Mesenchymal stem cell (in vitro differentiated cells and primary cell): ENCODE data around the gene MAZ.

Experiments
- DNase-seq: peaks from one replicate; pipeline ENCODE4 v3.0.0-alpha.2; 2013
- H2AFZ ChIP-seq: one replicate; pipeline ENCODE4 v1.6.1; 2013; ENCODE audit warnings: low read depth, mild to moderate bottlenecking, control low read depth, inconsistent platforms, low read length, moderate library complexity
- H2AK5ac ChIP-seq: 2 replicates; pipeline ENCODE4 v1.6.1; 2013; ENCODE audit warnings: low read length, moderate library complexity, mild to moderate bottlenecking, inconsistent platforms; ENCODE audit not compliant: severe bottlenecking
- H2BK120ac ChIP-seq: one replicate; pipeline ENCODE4 v1.6.1; 2013; ENCODE audit warnings: low read depth, mild to moderate bottlenecking, inconsistent platforms, low read length, moderate library complexity
- H2BK12ac ChIP-seq, 2 experiments: one replicate each; pipeline ENCODE4 v1.6.1; 2013; ENCODE audit warnings: inconsistent platforms in 2 of 2, low read length in 2 of 2, mild to moderate bottlenecking in 2 of 2, moderate library complexity in 2 of 2, control low read depth in 1 of 2
- H2BK15ac ChIP-seq: one replicate; pipeline ENCODE4 v1.6.1; 2013; ENCODE audit warnings: mild to moderate bottlenecking, low read depth, inconsistent platforms; ENCODE audit not compliant: poor library complexity, severe bottlenecking
- H2BK5ac ChIP-seq: 2 replicates; pipeline ENCODE4 v1.6.1; 2013; ENCODE audit warnings: low read depth, mild to moderate bottlenecking, low read length, control low read depth, inconsistent platforms; ENCODE audit not compliant: poor library complexity, severe bottlenecking
- H3K14ac ChIP-seq, 2 experiments: one replicate each; pipeline ENCODE4 v1.6.1; 2013; ENCODE audit warnings: inconsistent platforms in 2 of 2, low read length in 2 of 2, control low read depth in 1 of 2, mild to moderate bottlenecking in 1 of 2, moderate library complexity in 1 of 2
- H3K18ac ChIP-seq, 2 experiments: one replicate each; pipeline ENCODE4 v1.6.1; 2013; ENCODE audit warnings: inconsistent platforms in 2 of 2, low read length in 2 of 2, control low read depth in 1 of 2, low read depth in 1 of 2, mild to moderate bottlenecking in 1 of 2
- H3K23ac ChIP-seq, 2 experiments: one replicate each; pipeline ENCODE4 v1.6.1; 2013; ENCODE audit warnings: inconsistent platforms in 2 of 2, low read length in 2 of 2, mild to moderate bottlenecking in 2 of 2, moderate library complexity in 2 of 2, control low read depth in 1 of 2
- H3K27ac ChIP-seq: 2 replicates; pipeline ENCODE4 v1.5.1; 2013; ENCODE audit warnings: mild to moderate bottlenecking, moderate library complexity, low read length, control low read depth, inconsistent platforms; ENCODE audit not compliant: poor library complexity, severe bottlenecking
- H3K27me3 ChIP-seq, 2 experiments: 2 replicates each; pipeline versions ENCODE4 v1.6.1 to v1.7.0; 2013; ENCODE audit warnings: low read length in 2 of 2, mild to moderate bottlenecking in 2 of 2, moderate library complexity in 2 of 2, control low read depth in 1 of 2, inconsistent platforms in 1 of 2; ENCODE audit not compliant: control insufficient read depth in 1 of 2, insufficient read depth in 1 of 2
- H3K36me3 ChIP-seq, 2 experiments: 2 replicates each; pipeline versions ENCODE4 v1.6.1 to v1.7.0; 2013; ENCODE audit warnings: low read length in 2 of 2, control low read depth in 1 of 2, inconsistent platforms in 1 of 2, low read depth in 1 of 2, mild to moderate bottlenecking in 1 of 2; ENCODE audit not compliant: insufficient read depth in 2 of 2, control insufficient read depth in 1 of 2
- H3K4ac ChIP-seq, 2 experiments: one replicate each; pipeline ENCODE4 v1.6.1; 2013; ENCODE audit warnings: inconsistent platforms in 2 of 2, low read length in 2 of 2, mild to moderate bottlenecking in 2 of 2, moderate library complexity in 2 of 2, control low read depth in 1 of 2, low read depth in 1 of 2
- H3K4me1 ChIP-seq: 2 replicates; pipeline ENCODE4 v1.6.1; 2013; ENCODE audit warnings: low read depth, low read length, control low read depth; ENCODE audit not compliant: control insufficient read depth, insufficient read depth
- H3K4me2 ChIP-seq: 2 replicates; pipeline ENCODE4 v1.6.1; 2013; ENCODE audit warnings: low read length, mild to moderate bottlenecking, inconsistent platforms; ENCODE audit not compliant: poor library complexity, severe bottlenecking
- H3K4me3 ChIP-seq, 2 experiments: 2 replicates each; pipeline versions ENCODE4 v1.5.1 to v1.7.0; 2013; ENCODE audit warnings: low read length in 2 of 2, mild to moderate bottlenecking in 2 of 2, control low read depth in 1 of 2, low read depth in 1 of 2; ENCODE audit not compliant: insufficient read depth in 1 of 2
- H3K79me1 ChIP-seq: replicated peaks from 2 replicates; pipeline ENCODE4 v1.6.1; 2013; ENCODE audit warnings: mild to moderate bottlenecking, control low read depth, low read length, inconsistent platforms; ENCODE audit not compliant: poor library complexity, severe bottlenecking
- H3K9ac ChIP-seq: 2 replicates; pipeline ENCODE4 v1.7.0; 2013; ENCODE audit warnings: mild to moderate bottlenecking, low read length, moderate library complexity
- H3K9me3 ChIP-seq: 2 replicates; pipeline ENCODE4 v1.7.0; 2013; ENCODE audit warnings: mild to moderate bottlenecking, low read length; ENCODE audit not compliant: control insufficient read depth
- H4K8ac ChIP-seq: one replicate; pipeline ENCODE4 v1.6.1; 2013; ENCODE audit warnings: inconsistent platforms, mild to moderate bottlenecking, low read length, moderate library complexity
- H4K91ac ChIP-seq: one replicate; pipeline ENCODE4 v1.6.1; 2013; ENCODE audit warnings: mild to moderate bottlenecking, low read length, inconsistent platforms
- WGBS: methylation state at CpG from one replicate; pipeline ENCODE4 v1.1.7; 2013; ENCODE audit warnings: mixed read lengths; 5-methylcytosine and 5-hydroxymethylcytosine counted together

Gene MAZ

GRCh38 chr16:29850998-29851397, 44.7 kb downstream of the MAZ start:
- H3K27me3 ChIP-seq = no peaks in the 10 kb centered on the region

GRCh38 chr16:29852654-29853053, 46.3 kb downstream of the MAZ start:
- H3K36me3 ChIP-seq = peaks cover 32 to 33% of the 10 kb centered on the region in 2 experiments
- H3K4me1 ChIP-seq = peaks cover 5% of the 10 kb centered on the region
- no peak overlapping the region for H2BK15ac ChIP-seq
- no peak overlapping the region for H2BK12ac ChIP-seq
- H3K4me3 ChIP-seq = no peak overlapping the region
- H3K18ac ChIP-seq = peak overlapping the region in 1 of 2 experiments; percentile 11
- H3K9ac ChIP-seq = peak overlapping the region; percentile 10
- no peaks in the 10 kb centered on the region for H3K79me1 ChIP-seq
- 60% methylated on average over 5 of the region's 7 CpGs for WGBS
- H2BK120ac ChIP-seq = no peak overlapping the region
- H4K91ac ChIP-seq = no peak overlapping the region
- H3K23ac ChIP-seq = no peak overlapping the region
- DNase-seq = peak; percentile 87
- no peak overlapping the region for H3K14ac ChIP-seq
- no peak overlapping the region for H2AK5ac ChIP-seq
- H3K27me3 ChIP-seq = no peaks in the 10 kb centered on the region
- H3K4me2 ChIP-seq = no peak overlapping the region
- no peak overlapping the region for H4K8ac ChIP-seq
- H2AFZ ChIP-seq = no peak overlapping the region
- no peak overlapping the region for H3K27ac ChIP-seq
- H3K4ac ChIP-seq = no peak overlapping the region
- no peaks in the 10 kb centered on the region for H3K9me3 ChIP-seq
- no peak overlapping the region for H2BK5ac ChIP-seq

More at GRCh38 chr16:29850998-29851397, 44.7 kb downstream of the MAZ start:
- Histone ChIP-seq H3K9me3 (no peaks in the 10 kb centered on the region), H3K9ac (no peak overlapping the region), H4K91ac (no peak overlapping the region), H3K4me3 (no peak overlapping the region), H3K27ac (no peak overlapping the region), H2AFZ (no peak overlapping the region), H3K4me2 (no peak overlapping the region), H2BK5ac (no peak overlapping the region), H2BK12ac (no peak overlapping the region), H3K23ac (no peak overlapping the region), H3K79me1 (peaks cover under 1% of the 10 kb centered on the region), H2BK120ac (no peak overlapping the region), H3K4ac (no peak overlapping the region), H3K36me3 (peaks cover 49% of the 10 kb centered on the region in 2 experiments), H2BK15ac (no peak overlapping the region), H3K4me1 (no peaks in the 10 kb centered on the region), H4K8ac (no peak overlapping the region), H2AK5ac (no peak overlapping the region), H3K18ac (no peak overlapping the region), H3K14ac (no peak overlapping the region)
- DNase-seq = no peak
- 100% methylated on average over 2 of the region's 3 CpGs for WGBS

GRCh38 chr16:29854520-29855100, 48.3 kb downstream of the MAZ start:
- H3K27me3 ChIP-seq = no peaks in the 10 kb centered on the region
- no peak overlapping the region for H2AFZ ChIP-seq
- H3K9me3 ChIP-seq = no peaks in the 10 kb centered on the region
- no peak overlapping the region for H3K18ac ChIP-seq
- H3K79me1 ChIP-seq = peaks cover 1% of the 10 kb centered on the region
- no peak overlapping the region for H3K14ac ChIP-seq
- WGBS = 94% methylated on average over 5 of the region's 5 CpGs
- no peak overlapping the region for H3K27ac ChIP-seq
- no peak overlapping the region for H2BK12ac ChIP-seq
- no peak overlapping the region for H3K9ac ChIP-seq
- H3K4me1 ChIP-seq = peaks cover 5% of the 10 kb centered on the region
- H4K8ac ChIP-seq = no peak overlapping the region
- no peak overlapping the region for H3K4ac ChIP-seq
- H2AK5ac ChIP-seq = no peak overlapping the region
- H2BK120ac ChIP-seq = no peak overlapping the region
- no peak overlapping the region for H2BK5ac ChIP-seq
- peak; percentile 26 for DNase-seq
- peaks cover 29% of the 10 kb centered on the region in 2 experiments for H3K36me3 ChIP-seq
- H3K4me3 ChIP-seq = no peak overlapping the region
- peak overlapping the region; percentile 2 for H4K91ac ChIP-seq
- H3K4me2 ChIP-seq = no peak overlapping the region
- no peak overlapping the region for H2BK15ac ChIP-seq
- H3K23ac ChIP-seq = no peak overlapping the region

- WGBS = 85% methylated on average over 7 of the region's 7 CpGs
- peak; percentile 63 for DNase-seq
- Histone ChIP-seq H3K14ac (no peak overlapping the region), H3K4me2 (no peak overlapping the region), H2BK120ac (no peak overlapping the region), H3K23ac (no peak overlapping the region), H2AK5ac (peak overlapping the region; percentile 41), H2BK15ac (no peak overlapping the region), H2BK5ac (no peak overlapping the region), H3K4me3 (no peak overlapping the region), H3K36me3 (peaks cover 31 to 32% of the 10 kb centered on the region in 2 experiments), H2BK12ac (no peak overlapping the region), H4K91ac (no peak overlapping the region), H3K27ac (peak overlapping the region; percentile 29), H3K4me1 (peaks cover 11% of the 10 kb centered on the region), H3K18ac (no peak overlapping the region), H3K79me1 (peaks cover 12% of the 10 kb centered on the region), H4K8ac (no peak overlapping the region), H3K4ac (peak overlapping the region in 1 of 2 experiments; percentile 35), H3K9ac (peak overlapping the region; percentile 70), H3K9me3 (no peaks in the 10 kb centered on the region), H2AFZ (no peak overlapping the region), H3K27me3 (no peaks in the 10 kb centered on the region)
These were observed 50.9 kb downstream of the MAZ start for GRCh38 chr16:29857133-29857760.
